Fibroblast of lung (primary cell): ENCODE measurements around the gene CAPN9.

ENCODE experiments used
- EZH2 ChIP-seq: IDR thresholded peaks from 2 replicates; pipeline ENCODE4 v1.5.1; 2012; ENCODE audit warnings: low read length, control low read depth, mild to moderate bottlenecking; ENCODE audit errors: missing control alignments
- TF ChIP-seq, protein P1 (sequence below), 2 donors: IDR thresholded peaks in 1 of 2; conservative IDR thresholded peaks in 1 of 2; 1 replicate in 1 of 2; 2 replicates in 1 of 2; pipeline ENCODE4 v1.5.1; 2011 to 2012; ENCODE audit warnings: low read length in 2 of 2, control low read depth in 1 of 2, inconsistent platforms in 1 of 2, low read depth in 1 of 2, mild to moderate bottlenecking in 1 of 2

DNA sequence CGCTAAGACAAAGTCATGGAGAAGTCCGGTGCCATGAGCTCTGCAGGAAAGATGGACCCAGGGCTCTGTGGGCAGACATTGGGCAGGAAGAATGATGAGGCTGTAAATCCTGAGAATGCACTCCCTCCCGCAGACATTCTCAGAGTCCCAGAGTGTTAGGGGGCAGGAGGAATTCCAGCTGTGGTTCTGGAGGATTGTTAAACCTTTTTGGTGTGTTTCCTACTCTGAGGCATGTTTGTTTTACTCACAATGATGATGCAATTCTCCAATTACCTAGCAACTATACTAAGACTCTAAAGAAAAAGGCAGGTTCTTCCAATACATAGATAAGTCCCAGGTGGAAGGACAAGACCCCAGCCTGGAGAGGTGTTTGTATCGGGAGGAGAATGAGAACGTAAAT is 2.8 kb upstream of the CAPN9 start:
- TF ChIP-seq, protein P1, sequence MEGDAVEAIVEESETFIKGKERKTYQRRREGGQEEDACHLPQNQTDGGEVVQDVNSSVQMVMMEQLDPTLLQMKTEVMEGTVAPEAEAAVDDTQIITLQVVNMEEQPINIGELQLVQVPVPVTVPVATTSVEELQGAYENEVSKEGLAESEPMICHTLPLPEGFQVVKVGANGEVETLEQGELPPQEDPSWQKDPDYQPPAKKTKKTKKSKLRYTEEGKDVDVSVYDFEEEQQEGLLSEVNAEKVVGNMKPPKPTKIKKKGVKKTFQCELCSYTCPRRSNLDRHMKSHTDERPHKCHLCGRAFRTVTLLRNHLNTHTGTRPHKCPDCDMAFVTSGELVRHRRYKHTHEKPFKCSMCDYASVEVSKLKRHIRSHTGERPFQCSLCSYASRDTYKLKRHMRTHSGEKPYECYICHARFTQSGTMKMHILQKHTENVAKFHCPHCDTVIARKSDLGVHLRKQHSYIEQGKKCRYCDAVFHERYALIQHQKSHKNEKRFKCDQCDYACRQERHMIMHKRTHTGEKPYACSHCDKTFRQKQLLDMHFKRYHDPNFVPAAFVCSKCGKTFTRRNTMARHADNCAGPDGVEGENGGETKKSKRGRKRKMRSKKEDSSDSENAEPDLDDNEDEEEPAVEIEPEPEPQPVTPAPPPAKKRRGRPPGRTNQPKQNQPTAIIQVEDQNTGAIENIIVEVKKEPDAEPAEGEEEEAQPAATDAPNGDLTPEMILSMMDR (conservative IDR thresholded peaks at IDR 0.05 in 1 of 2, IDR thresholded peaks at IDR 0.05 in 1 of 2; ENCODE audit: low read depth in 1 of 2, low read length in 2 of 2), result no peak
- TF ChIP-seq EZH2, result no peak
